Mammary epithelial cell (primary cell): Measurements from ENCODE around the gene HTD2.

Source experiments
- CTCF ChIP-seq, 2 donors: IDR thresholded peaks in 1 of 2; conservative IDR thresholded peaks in 1 of 2; 2 replicates each; pipeline ENCODE4 v1.5.1; 2011 to 2012; ENCODE audit warnings: inconsistent platforms in 2 of 2, low read length in 2 of 2, mild to moderate bottlenecking in 2 of 2, control low read depth in 1 of 2, low read depth in 1 of 2; ENCODE audit not compliant: insufficient read depth in 1 of 2; ENCODE audit errors: extremely low read depth in 1 of 2
- EZH2 ChIP-seq: IDR thresholded peaks from 2 replicates; pipeline ENCODE4 v1.6.1; 2012; ENCODE audit warnings: low read length, inconsistent platforms, borderline replicate concordance

GRCh38 chr3:58281069-58281468, 25.3 kb upstream of the HTD2 start:
- TF ChIP-seq CTCF (conservative IDR thresholded peaks at IDR 0.05 in 1 of 2, IDR thresholded peaks at IDR 0.05 in 1 of 2; ENCODE audit: extremely low read depth in 1 of 2, insufficient read depth in 1 of 2, low read depth in 1 of 2, low read length in 2 of 2), result no peak
- TF ChIP-seq EZH2, result no peak
